ENCODE data around the gene CAMKK1.

The CAMKK1 gene

DNA sequence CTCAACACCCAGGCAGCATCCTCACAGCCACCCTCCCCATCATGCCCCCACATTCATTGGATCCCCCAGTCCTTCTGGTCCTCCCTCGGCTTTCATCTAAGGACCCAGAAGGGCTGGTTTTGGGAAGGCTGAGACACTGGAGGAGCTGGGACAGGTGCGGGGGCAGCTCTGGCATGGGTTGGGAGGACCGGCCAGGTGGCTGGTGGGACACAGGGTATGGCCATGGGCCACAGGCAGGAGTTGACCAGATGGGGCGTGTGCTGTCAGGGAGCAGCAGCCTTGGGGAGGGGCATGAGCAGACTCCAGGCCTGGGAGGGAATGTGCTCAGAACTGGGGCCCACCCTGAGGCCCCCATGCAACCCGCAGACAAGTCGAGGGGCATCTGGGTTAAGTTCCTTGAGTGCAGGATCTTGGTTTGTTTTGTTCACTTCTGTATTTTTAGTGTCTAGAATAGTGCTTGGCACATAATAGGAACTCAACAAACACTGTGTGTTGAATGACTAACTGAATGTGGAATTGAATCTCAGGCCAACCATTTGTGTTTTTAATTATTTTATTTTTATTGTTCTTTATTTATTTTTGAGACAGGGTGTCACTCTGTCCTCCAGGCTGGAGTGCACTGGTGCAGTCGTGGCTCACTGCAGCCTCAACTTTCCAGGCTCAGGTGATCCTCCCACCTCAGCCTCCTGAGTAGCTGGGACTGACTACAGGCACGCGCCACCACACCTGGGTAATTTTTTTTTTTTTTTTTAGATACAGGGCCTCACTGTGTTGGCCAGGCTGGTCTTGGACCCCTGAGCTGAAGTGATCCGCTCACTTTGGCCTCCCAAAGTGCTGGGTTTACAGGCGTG is 17.8 kb upstream of the CAMKK1 start:
- no peak overlapping the region for H3K27ac ChIP-seq (ENCODE audit: insufficient read depth, low read depth, low read length, poor library complexity, severe bottlenecking)
- 87% methylated on average over 11 of the region's 11 CpGs for WGBS, 2 experiments

DNA sequence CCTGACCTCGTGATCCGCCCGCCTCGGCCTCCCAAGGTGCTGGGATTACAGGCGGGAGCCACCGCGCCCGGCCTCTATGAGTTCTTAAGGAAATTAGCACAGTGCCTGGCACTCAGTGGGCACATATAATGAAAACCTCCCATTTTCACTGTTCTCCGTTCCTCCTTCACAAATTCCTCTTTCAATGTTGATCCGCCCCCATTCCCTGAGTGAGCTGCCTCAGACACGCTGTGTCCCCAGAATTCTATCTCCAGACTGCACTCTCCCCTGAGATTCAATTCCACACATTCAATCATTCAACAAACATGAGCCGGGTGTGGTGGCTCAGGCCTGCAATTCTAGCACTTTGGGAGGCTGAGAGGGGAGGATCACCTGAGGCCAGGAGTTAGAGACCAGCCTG is 16.4 kb upstream of the CAMKK1 start:
- WGBS, 2 experiments, result 93 to 95% methylated on average over 12 of the region's 12 CpGs
- Histone ChIP-seq H3K9me3 (ENCODE audit: control insufficient read depth, low read length) (no peaks in the 10 kb centered on the region), H3K36me3 (ENCODE audit: control insufficient read depth, insufficient read depth, low read length) (no peaks in the 10 kb centered on the region), H3K27ac (ENCODE audit: insufficient read depth, low read depth, low read length, poor library complexity, severe bottlenecking) (no peak overlapping the region), H3K4me3 (ENCODE audit: insufficient read depth, low read depth, low read length) (no peak overlapping the region), H3K27me3 (ENCODE audit: control insufficient read depth, insufficient read depth, low read length, poor library complexity, severe bottlenecking) (peaks cover 3% of the 10 kb centered on the region), H3K4me1 (ENCODE audit: control insufficient read depth, insufficient read depth, low read length) (peaks cover 4% of the 10 kb centered on the region)

More for the DNA sequence above, 17.8 kb upstream of the CAMKK1 start:
- Histone ChIP-seq H3K4me1 (ENCODE audit: control insufficient read depth, insufficient read depth, low read length) (no peaks in the 10 kb centered on the region), H3K27me3 (ENCODE audit: control insufficient read depth, insufficient read depth, low read length, poor library complexity, severe bottlenecking) (no peaks in the 10 kb centered on the region), H3K9me3 (ENCODE audit: control insufficient read depth, low read length) (no peaks in the 10 kb centered on the region), H3K36me3 (ENCODE audit: control insufficient read depth, insufficient read depth, low read length) (no peaks in the 10 kb centered on the region), H3K4me3 (ENCODE audit: insufficient read depth, low read depth, low read length) (no peak overlapping the region)

DNA sequence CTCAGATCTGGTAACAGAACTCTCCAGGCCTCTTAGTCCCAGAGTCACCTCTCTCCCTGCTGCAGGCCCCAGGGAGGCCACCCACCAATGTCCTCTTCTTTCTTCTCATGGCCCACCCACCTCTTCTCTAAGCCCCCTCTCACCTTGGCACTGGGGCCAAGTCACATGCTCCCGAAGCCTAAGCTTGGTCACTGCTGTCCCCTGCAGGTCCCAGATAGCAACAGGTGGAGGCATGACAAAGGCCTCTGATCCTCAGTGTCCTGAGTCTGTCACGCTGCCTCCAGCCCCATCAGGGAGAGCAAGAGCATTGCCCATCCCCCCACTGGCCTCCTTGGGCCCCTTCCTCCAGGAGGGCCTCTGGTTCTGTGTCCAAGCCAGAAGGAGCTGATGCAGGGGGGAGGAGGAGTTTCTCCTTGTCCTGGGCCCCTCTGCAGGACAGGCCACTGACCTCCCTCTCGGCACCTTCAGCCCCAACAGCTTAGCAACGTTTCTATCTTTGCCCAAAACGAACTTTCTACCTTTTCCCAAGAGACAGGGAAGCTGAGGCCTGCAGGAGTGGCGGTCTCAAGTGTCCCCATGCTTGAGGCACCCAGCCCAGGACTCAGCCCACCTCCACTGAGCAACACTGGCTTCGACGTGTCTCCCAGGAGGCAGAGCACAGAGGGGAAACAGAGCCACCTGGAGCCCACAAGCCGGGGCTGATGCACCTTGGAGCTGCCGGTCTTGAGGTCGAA is 14.8 kb upstream of the CAMKK1 start:
- Histone ChIP-seq H3K36me3 (ENCODE audit: control insufficient read depth, insufficient read depth, low read length) (no peaks in the 10 kb centered on the region), H3K4me1 (ENCODE audit: control insufficient read depth, insufficient read depth, low read length) (peaks cover 4% of the 10 kb centered on the region)
- 81 to 82% methylated on average over 11 of the region's 11 CpGs for WGBS, 2 experiments

DNA sequence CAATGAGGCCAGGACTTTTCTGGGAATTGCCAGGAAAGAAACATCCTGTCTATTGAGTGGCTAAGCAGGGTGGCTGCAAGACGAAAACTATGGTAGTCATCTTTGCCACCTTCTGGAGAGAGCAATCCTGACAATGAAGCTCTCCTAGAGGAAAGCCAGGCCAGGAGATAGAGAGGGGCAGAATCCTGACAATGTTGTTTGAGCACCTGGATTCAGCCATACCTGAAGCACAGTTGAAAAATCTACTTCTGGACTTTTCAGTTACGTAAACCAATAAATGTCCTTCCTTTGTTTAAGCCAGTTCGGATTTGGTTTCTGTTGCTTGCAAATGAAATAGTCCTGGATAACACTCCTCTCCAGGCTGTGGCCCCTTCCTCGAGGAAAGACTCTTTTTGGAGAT is 14.0 kb upstream of the CAMKK1 start:
- no peaks in the 10 kb centered on the region for H3K9me3 ChIP-seq (ENCODE audit: control insufficient read depth, low read length)
- H3K27me3 ChIP-seq (ENCODE audit: control insufficient read depth, insufficient read depth, low read length, poor library complexity, severe bottlenecking), result peaks cover 6% of the 10 kb centered on the region
- WGBS, 2 experiments, result 94 to 95% methylated on average over 4 of the region's 4 CpGs
- H3K27ac ChIP-seq (ENCODE audit: insufficient read depth, low read depth, low read length, poor library complexity, severe bottlenecking), result no peak overlapping the region
- H3K36me3 ChIP-seq (ENCODE audit: control insufficient read depth, insufficient read depth, low read length), result no peaks in the 10 kb centered on the region
- no peak overlapping the region for H3K4me3 ChIP-seq (ENCODE audit: insufficient read depth, low read depth, low read length)
- H3K4me1 ChIP-seq (ENCODE audit: control insufficient read depth, insufficient read depth, low read length), result peaks cover 4% of the 10 kb centered on the region

More for the DNA sequence above, 14.8 kb upstream of the CAMKK1 start:
- no peak overlapping the region for H3K27ac ChIP-seq (ENCODE audit: insufficient read depth, low read depth, low read length, poor library complexity, severe bottlenecking)
- H3K9me3 ChIP-seq (ENCODE audit: control insufficient read depth, low read length), result no peaks in the 10 kb centered on the region
- H3K27me3 ChIP-seq (ENCODE audit: control insufficient read depth, insufficient read depth, low read length, poor library complexity, severe bottlenecking), result peaks cover 6% of the 10 kb centered on the region
- no peak overlapping the region for H3K4me3 ChIP-seq (ENCODE audit: insufficient read depth, low read depth, low read length)

DNA sequence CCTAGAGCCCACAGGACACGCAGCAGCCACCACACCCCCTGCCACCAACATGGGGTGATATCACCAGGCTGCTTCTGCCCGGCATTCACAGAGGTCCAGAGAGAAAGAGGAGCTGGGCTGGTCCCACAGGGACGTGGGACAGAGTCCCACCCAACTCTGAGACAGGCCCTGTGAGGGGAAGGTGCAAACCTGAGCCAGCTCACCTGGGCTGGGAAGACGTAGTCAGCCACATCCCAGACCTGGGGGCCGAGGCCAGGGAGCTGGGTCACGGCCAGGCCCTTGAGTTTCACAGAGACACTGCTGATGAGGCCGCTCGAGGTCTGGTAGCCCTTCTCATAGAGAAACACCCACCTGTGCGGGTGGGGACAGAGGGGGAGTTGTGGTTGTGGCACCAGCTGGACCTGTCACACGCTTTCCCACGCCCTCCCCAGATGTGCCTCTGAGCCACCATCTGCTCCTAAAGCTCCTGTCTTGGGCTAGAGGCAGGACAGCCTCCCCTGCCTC is 12.2 kb upstream of the CAMKK1 start:
- peaks cover 4% of the 10 kb centered on the region for H3K4me1 ChIP-seq (ENCODE audit: control insufficient read depth, insufficient read depth, low read length)
- H3K9me3 ChIP-seq (ENCODE audit: control insufficient read depth, low read length), result no peaks in the 10 kb centered on the region
- H3K4me3 ChIP-seq (ENCODE audit: insufficient read depth, low read depth, low read length), result no peak overlapping the region
- H3K27ac ChIP-seq (ENCODE audit: insufficient read depth, low read depth, low read length, poor library complexity, severe bottlenecking), result no peak overlapping the region
- WGBS, 2 experiments, result 82 to 85% methylated on average over 11 of the region's 11 CpGs
- H3K36me3 ChIP-seq (ENCODE audit: control insufficient read depth, insufficient read depth, low read length), result no peaks in the 10 kb centered on the region
- H3K27me3 ChIP-seq (ENCODE audit: control insufficient read depth, insufficient read depth, low read length, poor library complexity, severe bottlenecking), result peaks cover 6% of the 10 kb centered on the region

DNA sequence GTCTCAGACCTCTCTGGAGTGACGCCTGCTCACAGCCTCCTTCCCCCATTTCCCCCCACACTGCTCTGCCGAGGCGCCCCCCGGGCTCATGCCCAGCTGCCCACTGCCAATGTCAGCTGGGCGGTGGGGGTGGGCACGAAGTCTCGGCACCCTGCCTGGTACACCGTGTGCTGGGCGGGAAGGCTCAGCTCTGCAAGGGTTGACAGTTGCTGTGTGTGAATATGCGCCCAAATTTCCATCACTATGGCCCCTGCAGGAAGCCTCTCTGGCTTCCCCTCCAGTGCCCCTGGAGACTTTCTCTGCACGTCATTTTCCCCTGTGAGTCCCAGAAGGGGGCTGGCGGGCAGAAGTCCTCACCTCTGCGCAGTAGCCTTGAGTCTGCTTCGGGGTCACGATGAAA is 11.6 kb upstream of the CAMKK1 start:
- peaks cover 4% of the 10 kb centered on the region for H3K4me1 ChIP-seq (ENCODE audit: control insufficient read depth, insufficient read depth, low read length)
- no peak overlapping the region for H3K4me3 ChIP-seq (ENCODE audit: insufficient read depth, low read depth, low read length)
- no peaks in the 10 kb centered on the region for H3K9me3 ChIP-seq (ENCODE audit: control insufficient read depth, low read length)
- H3K27ac ChIP-seq (ENCODE audit: insufficient read depth, low read depth, low read length, poor library complexity, severe bottlenecking), result no peak overlapping the region
- peaks cover 6% of the 10 kb centered on the region for H3K27me3 ChIP-seq (ENCODE audit: control insufficient read depth, insufficient read depth, low read length, poor library complexity, severe bottlenecking)
- 28 to 39% methylated on average over 15 of the region's 15 CpGs for WGBS, 2 experiments
- no peaks in the 10 kb centered on the region for H3K36me3 ChIP-seq (ENCODE audit: control insufficient read depth, insufficient read depth, low read length)

DNA sequence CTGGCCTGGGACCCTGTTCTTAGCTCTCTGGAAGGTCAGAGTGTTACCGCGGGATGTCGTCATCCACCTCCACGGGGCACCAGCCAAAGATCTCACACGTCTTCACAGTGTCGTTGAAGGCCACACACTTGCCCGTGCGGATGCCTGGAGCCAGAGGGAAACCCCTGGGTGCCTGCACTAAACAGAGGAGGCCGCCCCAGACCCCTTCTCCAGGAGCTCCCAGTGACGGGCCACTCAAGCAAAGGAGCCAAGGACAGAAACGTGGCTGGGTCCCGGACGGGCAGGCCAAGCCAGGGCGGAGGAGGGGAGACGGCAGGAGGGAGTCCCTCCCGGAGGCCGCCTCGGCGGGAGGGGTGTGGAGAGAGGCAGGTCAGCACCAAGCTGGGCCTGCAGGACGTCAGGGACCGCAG is 11.0 kb upstream of the CAMKK1 start:
- Histone ChIP-seq H3K4me3 (ENCODE audit: insufficient read depth, low read depth, low read length) (no peak overlapping the region), H3K9me3 (ENCODE audit: control insufficient read depth, low read length) (no peaks in the 10 kb centered on the region), H3K36me3 (ENCODE audit: control insufficient read depth, insufficient read depth, low read length) (no peaks in the 10 kb centered on the region), H3K27ac (ENCODE audit: insufficient read depth, low read depth, low read length, poor library complexity, severe bottlenecking) (no peak overlapping the region), H3K4me1 (ENCODE audit: control insufficient read depth, insufficient read depth, low read length) (peaks cover 4% of the 10 kb centered on the region), H3K27me3 (ENCODE audit: control insufficient read depth, insufficient read depth, low read length, poor library complexity, severe bottlenecking) (peaks cover 6% of the 10 kb centered on the region)
- 51% methylated on average over 21 of the region's 21 CpGs for WGBS, 2 experiments

DNA sequence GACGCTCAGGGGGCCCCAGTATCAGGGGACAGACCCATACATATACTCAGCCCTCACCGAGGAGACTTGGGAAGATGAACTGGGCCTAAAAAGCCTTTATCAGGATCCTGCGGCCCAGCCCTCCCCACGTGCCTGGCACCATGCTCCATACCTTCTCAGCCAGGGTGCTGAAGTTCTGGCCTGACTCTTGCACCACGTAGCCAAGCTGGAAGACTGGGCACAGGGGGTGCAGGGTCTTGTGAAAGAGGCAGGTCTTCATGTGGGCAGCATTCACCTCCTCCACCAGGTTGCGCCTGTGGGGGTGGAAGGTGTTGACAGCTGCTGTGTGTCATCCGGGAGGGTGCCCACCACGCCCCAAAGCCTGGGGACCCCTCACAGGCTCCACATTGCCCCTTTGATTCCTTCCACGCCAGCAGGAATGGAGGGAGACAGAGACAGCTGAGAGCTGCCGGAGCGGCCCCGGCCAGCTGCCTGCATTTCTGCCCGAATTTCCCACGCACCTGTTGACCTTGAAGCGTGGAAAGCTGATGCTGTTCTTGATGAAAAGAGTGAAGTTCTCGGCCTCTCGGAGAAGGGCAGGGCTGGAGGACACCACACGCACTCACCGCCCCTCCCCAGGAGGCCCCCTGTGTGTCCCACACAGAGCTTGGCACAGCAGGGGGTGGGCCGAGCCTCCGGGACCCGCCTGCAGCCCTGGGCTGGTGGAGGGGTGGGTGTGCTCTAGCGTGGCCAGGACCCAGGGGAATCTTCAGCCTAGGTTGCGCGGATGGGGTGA is 10.4 kb upstream of the CAMKK1 start:
- 81 to 85% methylated on average over 25 of the region's 25 CpGs for WGBS, 2 experiments
- H3K27me3 ChIP-seq (ENCODE audit: control insufficient read depth, insufficient read depth, low read length, poor library complexity, severe bottlenecking), result peaks cover 6% of the 10 kb centered on the region
- no peak overlapping the region for H3K4me3 ChIP-seq (ENCODE audit: insufficient read depth, low read depth, low read length)
- peaks cover 4% of the 10 kb centered on the region for H3K4me1 ChIP-seq (ENCODE audit: control insufficient read depth, insufficient read depth, low read length)
- H3K27ac ChIP-seq (ENCODE audit: insufficient read depth, low read depth, low read length, poor library complexity, severe bottlenecking), result no peak overlapping the region
- H3K9me3 ChIP-seq (ENCODE audit: control insufficient read depth, low read length), result no peaks in the 10 kb centered on the region
- H3K36me3 ChIP-seq (ENCODE audit: control insufficient read depth, insufficient read depth, low read length), result no peaks in the 10 kb centered on the region

DNA sequence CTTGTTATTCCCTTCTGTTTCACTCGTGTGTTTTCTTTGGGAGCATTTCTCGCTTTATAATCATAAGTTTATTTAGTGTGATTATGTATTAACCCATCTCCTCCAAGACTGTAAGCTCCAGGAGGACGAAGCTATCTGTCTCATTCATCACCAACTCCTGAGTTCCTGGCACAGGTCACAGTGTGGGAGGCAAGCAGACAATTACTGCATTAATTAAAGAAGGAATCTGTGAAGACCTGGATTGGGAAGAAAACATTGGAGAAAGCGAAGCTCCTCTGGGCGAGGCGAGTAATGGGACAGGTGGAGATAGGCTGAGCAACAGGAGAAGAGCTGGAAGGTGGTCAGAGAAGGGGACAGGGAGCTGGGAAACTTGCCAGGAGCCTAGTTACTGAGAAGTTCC is 7.8 kb upstream of the CAMKK1 start:
- 91 to 96% methylated on average over 5 to 6 of the region's 6 CpGs for WGBS, 2 experiments
- no peaks in the 10 kb centered on the region for H3K9me3 ChIP-seq (ENCODE audit: control insufficient read depth, low read length)

DNA sequence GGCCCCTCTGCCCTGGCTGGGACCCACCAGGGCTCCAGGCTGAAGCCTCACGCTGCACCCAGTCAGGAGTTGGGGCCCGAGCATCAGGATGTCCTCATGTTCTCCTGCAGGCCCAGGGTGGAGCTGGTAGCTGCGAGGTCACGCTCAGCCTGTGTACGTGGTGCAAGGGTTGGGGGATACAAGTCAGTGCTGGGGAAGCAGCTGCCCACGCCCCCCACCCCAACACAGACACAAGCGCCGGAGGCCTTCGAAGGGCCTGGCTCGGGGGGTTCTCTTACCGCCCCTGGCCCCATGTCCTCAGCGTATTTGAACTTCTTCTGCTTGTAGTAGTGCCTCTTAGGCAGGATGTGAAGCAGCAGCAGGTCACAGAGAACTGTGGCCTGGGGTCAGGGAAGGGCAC is 4.9 kb upstream of the CAMKK1 start:
- WGBS, 2 experiments, result 92 to 95% methylated on average over 12 of the region's 12 CpGs
- Histone ChIP-seq H3K4me1 (ENCODE audit: control insufficient read depth, insufficient read depth, low read length) (no peaks in the 10 kb centered on the region), H3K36me3 (ENCODE audit: control insufficient read depth, insufficient read depth, low read length) (no peaks in the 10 kb centered on the region), H3K9me3 (ENCODE audit: control insufficient read depth, low read length) (no peaks in the 10 kb centered on the region), H3K27me3 (ENCODE audit: control insufficient read depth, insufficient read depth, low read length, poor library complexity, severe bottlenecking) (peaks cover 4% of the 10 kb centered on the region), H3K27ac (ENCODE audit: insufficient read depth, low read depth, low read length, poor library complexity, severe bottlenecking) (no peak overlapping the region), H3K4me3 (ENCODE audit: insufficient read depth, low read depth, low read length) (no peak overlapping the region)

More for the DNA sequence above, 7.8 kb upstream of the CAMKK1 start:
- Histone ChIP-seq H3K27ac (ENCODE audit: insufficient read depth, low read depth, low read length, poor library complexity, severe bottlenecking) (no peak overlapping the region), H3K4me3 (ENCODE audit: insufficient read depth, low read depth, low read length) (no peak overlapping the region), H3K36me3 (ENCODE audit: control insufficient read depth, insufficient read depth, low read length) (no peaks in the 10 kb centered on the region), H3K27me3 (ENCODE audit: control insufficient read depth, insufficient read depth, low read length, poor library complexity, severe bottlenecking) (peaks cover 6% of the 10 kb centered on the region), H3K4me1 (ENCODE audit: control insufficient read depth, insufficient read depth, low read length) (peaks cover 4% of the 10 kb centered on the region)

Measured in ectodermal cell (in vitro differentiated cells).